ENCODE measurements around the gene FILIP1L. TPM values are rescaled to one million over a fixed set of nuclear protein-coding genes. Genes with fewer than 3 reads are reported as not detected.

Gene FILIP1L
- total and polyA plus RNA-seq, 2 of the 8 experiments (the other 6 are each of a cell fraction or from before 2014, with no cell fraction given) = 0.06 to 0.09 TPM

DNA sequence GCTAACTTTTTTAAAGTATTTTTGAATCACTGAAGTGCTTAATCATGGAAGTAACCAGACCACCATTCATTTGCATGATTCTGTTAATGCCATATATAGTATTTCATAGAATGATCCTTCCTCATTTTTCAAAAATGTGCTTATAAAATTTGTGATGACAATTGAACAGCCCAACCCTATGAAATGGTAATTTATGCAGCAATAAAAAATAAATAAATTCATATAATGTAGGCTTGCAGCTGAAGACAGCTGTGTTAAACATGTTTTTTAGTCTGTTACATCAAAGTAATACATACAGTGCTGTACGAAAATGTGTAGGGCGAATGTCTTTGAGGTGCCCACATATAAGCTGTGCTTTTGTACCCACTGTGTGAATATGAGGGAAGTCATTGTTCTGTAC is 131.7 kb downstream of the FILIP1L start (continued):
- TF ChIP-seq, protein P1, sequence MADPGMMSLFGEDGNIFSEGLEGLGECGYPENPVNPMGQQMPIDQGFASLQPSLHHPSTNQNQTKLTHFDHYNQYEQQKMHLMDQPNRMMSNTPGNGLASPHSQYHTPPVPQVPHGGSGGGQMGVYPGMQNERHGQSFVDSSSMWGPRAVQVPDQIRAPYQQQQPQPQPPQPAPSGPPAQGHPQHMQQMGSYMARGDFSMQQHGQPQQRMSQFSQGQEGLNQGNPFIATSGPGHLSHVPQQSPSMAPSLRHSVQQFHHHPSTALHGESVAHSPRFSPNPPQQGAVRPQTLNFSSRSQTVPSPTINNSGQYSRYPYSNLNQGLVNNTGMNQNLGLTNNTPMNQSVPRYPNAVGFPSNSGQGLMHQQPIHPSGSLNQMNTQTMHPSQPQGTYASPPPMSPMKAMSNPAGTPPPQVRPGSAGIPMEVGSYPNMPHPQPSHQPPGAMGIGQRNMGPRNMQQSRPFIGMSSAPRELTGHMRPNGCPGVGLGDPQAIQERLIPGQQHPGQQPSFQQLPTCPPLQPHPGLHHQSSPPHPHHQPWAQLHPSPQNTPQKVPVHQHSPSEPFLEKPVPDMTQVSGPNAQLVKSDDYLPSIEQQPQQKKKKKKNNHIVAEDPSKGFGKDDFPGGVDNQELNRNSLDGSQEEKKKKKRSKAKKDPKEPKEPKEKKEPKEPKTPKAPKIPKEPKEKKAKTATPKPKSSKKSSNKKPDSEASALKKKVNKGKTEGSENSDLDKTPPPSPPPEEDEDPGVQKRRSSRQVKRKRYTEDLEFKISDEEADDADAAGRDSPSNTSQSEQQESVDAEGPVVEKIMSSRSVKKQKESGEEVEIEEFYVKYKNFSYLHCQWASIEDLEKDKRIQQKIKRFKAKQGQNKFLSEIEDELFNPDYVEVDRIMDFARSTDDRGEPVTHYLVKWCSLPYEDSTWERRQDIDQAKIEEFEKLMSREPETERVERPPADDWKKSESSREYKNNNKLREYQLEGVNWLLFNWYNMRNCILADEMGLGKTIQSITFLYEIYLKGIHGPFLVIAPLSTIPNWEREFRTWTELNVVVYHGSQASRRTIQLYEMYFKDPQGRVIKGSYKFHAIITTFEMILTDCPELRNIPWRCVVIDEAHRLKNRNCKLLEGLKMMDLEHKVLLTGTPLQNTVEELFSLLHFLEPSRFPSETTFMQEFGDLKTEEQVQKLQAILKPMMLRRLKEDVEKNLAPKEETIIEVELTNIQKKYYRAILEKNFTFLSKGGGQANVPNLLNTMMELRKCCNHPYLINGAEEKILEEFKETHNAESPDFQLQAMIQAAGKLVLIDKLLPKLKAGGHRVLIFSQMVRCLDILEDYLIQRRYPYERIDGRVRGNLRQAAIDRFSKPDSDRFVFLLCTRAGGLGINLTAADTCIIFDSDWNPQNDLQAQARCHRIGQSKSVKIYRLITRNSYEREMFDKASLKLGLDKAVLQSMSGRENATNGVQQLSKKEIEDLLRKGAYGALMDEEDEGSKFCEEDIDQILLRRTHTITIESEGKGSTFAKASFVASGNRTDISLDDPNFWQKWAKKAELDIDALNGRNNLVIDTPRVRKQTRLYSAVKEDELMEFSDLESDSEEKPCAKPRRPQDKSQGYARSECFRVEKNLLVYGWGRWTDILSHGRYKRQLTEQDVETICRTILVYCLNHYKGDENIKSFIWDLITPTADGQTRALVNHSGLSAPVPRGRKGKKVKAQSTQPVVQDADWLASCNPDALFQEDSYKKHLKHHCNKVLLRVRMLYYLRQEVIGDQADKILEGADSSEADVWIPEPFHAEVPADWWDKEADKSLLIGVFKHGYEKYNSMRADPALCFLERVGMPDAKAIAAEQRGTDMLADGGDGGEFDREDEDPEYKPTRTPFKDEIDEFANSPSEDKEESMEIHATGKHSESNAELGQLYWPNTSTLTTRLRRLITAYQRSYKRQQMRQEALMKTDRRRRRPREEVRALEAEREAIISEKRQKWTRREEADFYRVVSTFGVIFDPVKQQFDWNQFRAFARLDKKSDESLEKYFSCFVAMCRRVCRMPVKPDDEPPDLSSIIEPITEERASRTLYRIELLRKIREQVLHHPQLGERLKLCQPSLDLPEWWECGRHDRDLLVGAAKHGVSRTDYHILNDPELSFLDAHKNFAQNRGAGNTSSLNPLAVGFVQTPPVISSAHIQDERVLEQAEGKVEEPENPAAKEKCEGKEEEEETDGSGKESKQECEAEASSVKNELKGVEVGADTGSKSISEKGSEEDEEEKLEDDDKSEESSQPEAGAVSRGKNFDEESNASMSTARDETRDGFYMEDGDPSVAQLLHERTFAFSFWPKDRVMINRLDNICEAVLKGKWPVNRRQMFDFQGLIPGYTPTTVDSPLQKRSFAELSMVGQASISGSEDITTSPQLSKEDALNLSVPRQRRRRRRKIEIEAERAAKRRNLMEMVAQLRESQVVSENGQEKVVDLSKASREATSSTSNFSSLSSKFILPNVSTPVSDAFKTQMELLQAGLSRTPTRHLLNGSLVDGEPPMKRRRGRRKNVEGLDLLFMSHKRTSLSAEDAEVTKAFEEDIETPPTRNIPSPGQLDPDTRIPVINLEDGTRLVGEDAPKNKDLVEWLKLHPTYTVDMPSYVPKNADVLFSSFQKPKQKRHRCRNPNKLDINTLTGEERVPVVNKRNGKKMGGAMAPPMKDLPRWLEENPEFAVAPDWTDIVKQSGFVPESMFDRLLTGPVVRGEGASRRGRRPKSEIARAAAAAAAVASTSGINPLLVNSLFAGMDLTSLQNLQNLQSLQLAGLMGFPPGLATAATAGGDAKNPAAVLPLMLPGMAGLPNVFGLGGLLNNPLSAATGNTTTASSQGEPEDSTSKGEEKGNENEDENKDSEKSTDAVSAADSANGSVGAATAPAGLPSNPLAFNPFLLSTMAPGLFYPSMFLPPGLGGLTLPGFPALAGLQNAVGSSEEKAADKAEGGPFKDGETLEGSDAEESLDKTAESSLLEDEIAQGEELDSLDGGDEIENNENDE (IDR thresholded peaks at IDR 0.05; ENCODE audit: insufficient replicate concordance, low read length) = no peak
- no peak for TF ChIP-seq SP2 (IDR thresholded peaks at IDR 0.05; ENCODE audit: low read length)
- no peak for TF ChIP-seq KDM1A (IDR thresholded peaks at IDR 0.05; ENCODE audit: borderline replicate concordance, low read length)
- TF ChIP-seq SIX5 (IDR thresholded peaks at IDR 0.05; ENCODE audit: low read depth, low read length) = no peak
- TF ChIP-seq BCL11A (IDR thresholded peaks at IDR 0.05; ENCODE audit: low read depth in 2 of 2, low read length in 2 of 2) = no peak
- no peak for TF ChIP-seq MAFK (IDR thresholded peaks at IDR 0.05; ENCODE audit: low read depth, low read length)

All from H1 (cell line).